Occipital lobe (tissue), 2 donors: ENCODE results near the gene ZNF3. TPM values are rescaled to one million over a fixed set of nuclear protein-coding genes. Genes with fewer than 3 reads are reported as not detected.
A peak's percentile ranks its signal among the peaks of the same experiment; 100 is the strongest.

ENCODE experiments used
- DNase-seq: peaks from one replicate; lab custom pipeline; 2025; lab: John Stamatoyannopoulos, UW
- total RNA-seq: library from RNA; depleted of rRNA; stranded (reverse); fragments of >200 nt; gene quantifications from one replicate; pipeline ENCODE4 v1.2.3, GENCODE V29; 2014

The ZNF3 gene
- total RNA-seq, 1 donor from 2014 or later: 45.2 TPM

- no peak for DNase-seq
Measured at GRCh38 chr7:100109521-100110163, 28.1 kb upstream of the ZNF3 start.

- no peak for DNase-seq
Measured at GRCh38 chr7:100107890-100108289, 26.4 kb upstream of the ZNF3 start.

- DNase-seq: no peak
Measured at GRCh38 chr7:100107125-100107737, 25.7 kb upstream of the ZNF3 start.

- no peak for DNase-seq
Measured at GRCh38 chr7:100106633-100107032, 25.1 kb upstream of the ZNF3 start.

GRCh38 chr7:100105534-100105933 is 24.0 kb upstream of the ZNF3 start:
- DNase-seq: no peak

- DNase-seq: no peak
Measured at GRCh38 chr7:100102950-100103840, 21.7 kb upstream of the ZNF3 start.

- DNase-seq: peak; percentile 99
Measured at GRCh38 chr7:100101016-100101862, 19.7 kb upstream of the ZNF3 start, which contains the start of the genes AP4M1 and MCM7. TSS of gene AP4M1 (plus strand) at chr7:100101643. CDS start at chr7:100101715, 72 bp downstream. TSS of gene MCM7 (minus strand) at chr7:100101397. CDS start at chr7:100101294, 103 bp downstream.

- peak; percentile 87 for DNase-seq
Measured at GRCh38 chr7:100100420-100101015, 19.0 kb upstream of the ZNF3 start.

- DNase-seq: no peak
Measured at GRCh38 chr7:100099452-100099851, 17.9 kb upstream of the ZNF3 start.

GRCh38 chr7:100098913-100099312 is 17.4 kb upstream of the ZNF3 start:
- no peak for DNase-seq

GRCh38 chr7:100095704-100096103 is 14.2 kb upstream of the ZNF3 start:
- no peak for DNase-seq

- no peak for DNase-seq
Measured at GRCh38 chr7:100095289-100095688, 13.8 kb upstream of the ZNF3 start.

GRCh38 chr7:100093925-100094486 is 12.5 kb upstream of the ZNF3 start:
- DNase-seq: no peak

- DNase-seq: no peak
Measured at GRCh38 chr7:100093498-100093897, 12.0 kb upstream of the ZNF3 start.

- DNase-seq: no peak
Measured at GRCh38 chr7:100093054-100093453, 11.5 kb upstream of the ZNF3 start.

- no peak for DNase-seq
Measured at GRCh38 chr7:100091411-100092181, 10.1 kb upstream of the ZNF3 start.

GRCh38 chr7:100090527-100091410 is 9.2 kb upstream of the ZNF3 start:
- DNase-seq: no peak

GRCh38 chr7:100089458-100090196 is 8.1 kb upstream of the ZNF3 start:
- no peak for DNase-seq
